HCT116 (cell line): ENCODE measurements around the gene EME1. TPM values are rescaled to one million over a fixed set of nuclear protein-coding genes. Genes with fewer than 3 reads are reported as not detected.

Experiments used
- ATAC-seq: fragments of 200-7000 bp; cut with Tn5 transposase; 2 replicates; pipeline ENCODE4 v1.9.1; 2020; ENCODE audit warnings: mild to moderate bottlenecking, moderate library complexity
- BruUV-seq: library from RNA; stranded (reverse); fragments of 400-500 nt; replicated peaks from 2 replicates; lab custom pipeline; 2021; lab: Mats Ljungman, UMichigan
- CTCF ChIA-PET: fragments of 300-600 bp; sonication (Branson Sonifier 250); formaldehyde crosslinking; loops from one replicate; lab custom pipeline; 2021; ENCODE audit warnings: antibody characterized with exemption; lab: Charles Lee
- POLR2A ChIA-PET: fragments of 300-600, 350-600 bp; sonication (Branson Sonifier 250); formaldehyde crosslinking; loops from one replicate; lab custom pipeline; 2021; ENCODE audit warnings: antibody characterized with exemption; lab: Charles Lee
- RAD21 ChIA-PET, 2 experiments: fragments of 300-600 bp; sonication (Branson Sonifier 250); formaldehyde crosslinking; loops; one replicate each; lab custom pipeline; 2023; ENCODE audit warnings: low total read pairs in 2 of 2; ENCODE audit not compliant: uncharacterized antibody in 2 of 2, unreplicated experiment in 2 of 2, low non-redundant PET in 1 of 2; lab: Charles Lee
- DNase-seq: peaks from one replicate; pipeline ENCODE4 v3.0.0-alpha.2; 2010; ENCODE audit warnings: low read depth, low spot score
- H2AFZ ChIP-seq: fragments of 200-600 bp; shearing (Covaris generic), sonication (generic); 2 replicates; pipeline ENCODE4 v1.6.1; 2017; ENCODE audit warnings: low read depth, mixed run types, mixed read lengths, antibody characterized with exemption, low read length; ENCODE audit not compliant: poor library complexity, severe bottlenecking
- H3K27ac ChIP-seq: 2 replicates; pipeline ENCODE4 v1.5.1; 2012; ENCODE audit warnings: low read depth, low read length
- H3K27me3 ChIP-seq: fragments of 200-600 bp; sonication (generic); 2 replicates; pipeline ENCODE4 v1.6.1; 2016; ENCODE audit warnings: mixed run types, low read length, mixed read lengths; ENCODE audit not compliant: insufficient read depth
- H3K36me3 ChIP-seq, 2 experiments: fragments of 200-500 bp in 1 of 2; fragments of 200-600 bp in 1 of 2; sonication (Bioruptor generic) in 1 of 2; sonication (generic) in 1 of 2; 2 replicates each; pipeline versions ENCODE4 v1.5.1 to v1.6.1; 2014 to 2016; ENCODE audit warnings: low read length in 2 of 2, inconsistent platforms in 1 of 2, mixed read lengths in 1 of 2, mixed run types in 1 of 2; ENCODE audit not compliant: insufficient read depth in 2 of 2, control insufficient read depth in 1 of 2
- H3K4me1 ChIP-seq, 2 experiments: fragments of 200-600 bp in 1 of 2; sonication (generic) in 1 of 2; 2 replicates each; pipeline versions ENCODE4 v1.5.1 to v1.6.1; 2012 to 2017; ENCODE audit warnings: low read length in 2 of 2, inconsistent platforms in 1 of 2, mild to moderate bottlenecking in 1 of 2, mixed read lengths in 1 of 2, mixed run types in 1 of 2, moderate library complexity in 1 of 2; ENCODE audit not compliant: insufficient read depth in 2 of 2, control insufficient read depth in 1 of 2
- H3K4me2 ChIP-seq: fragments of 200-600 bp; sonication (generic); 2 replicates; pipeline ENCODE4 v1.6.1; 2017; ENCODE audit warnings: mixed run types, low read length, mixed read lengths
- H3K4me3 ChIP-seq, 2 experiments: fragments of 200-600 bp in 1 of 2; sonication (generic) in 1 of 2; replicated peaks in 1 of 2; 2 replicates each; pipeline ENCODE4 v1.5.1; 2011 to 2016; ENCODE audit warnings: low read length in 2 of 2, control low read depth in 1 of 2, low read depth in 1 of 2, mild to moderate bottlenecking in 1 of 2, mixed read lengths in 1 of 2, mixed run types in 1 of 2
- H3K79me2 ChIP-seq: fragments of 200-600 bp; sonication (generic); 2 replicates; pipeline ENCODE4 v1.6.1; 2017; ENCODE audit warnings: mild to moderate bottlenecking, mixed run types, low read length, moderate library complexity, mixed read lengths; ENCODE audit not compliant: insufficient read depth
- H3K9ac ChIP-seq: fragments of 200-600 bp; sonication (generic); 2 replicates; pipeline ENCODE4 v1.6.1; 2016; ENCODE audit warnings: low read length, mixed read lengths
- H3K9me2 ChIP-seq: fragments of 200-600 bp; sonication (generic), shearing (Covaris generic); 2 replicates; pipeline ENCODE4 v1.6.1; 2017; ENCODE audit warnings: mixed run types, mild to moderate bottlenecking, moderate library complexity; ENCODE audit not compliant: insufficient read depth
- H3K9me3 ChIP-seq, 2 experiments: fragments of 200-500 bp in 1 of 2; fragments of 200-600 bp in 1 of 2; sonication (Bioruptor generic) in 1 of 2; sonication (generic) in 1 of 2; 2 replicates each; pipeline ENCODE4 v1.6.1; 2014 to 2017; ENCODE audit warnings: low read length in 2 of 2, mixed read lengths in 2 of 2, inconsistent platforms in 1 of 2, low read depth in 1 of 2, mild to moderate bottlenecking in 1 of 2, mixed run types in 1 of 2, moderate library complexity in 1 of 2; ENCODE audit not compliant: control insufficient read depth in 1 of 2, insufficient read depth in 1 of 2
- H4K20me1 ChIP-seq: fragments of 200-600 bp; sonication (generic), shearing (Covaris generic); 2 replicates; pipeline ENCODE4 v1.6.1; 2017; ENCODE audit warnings: mixed run types, mild to moderate bottlenecking, moderate library complexity; ENCODE audit not compliant: insufficient read depth
- CBX3 ChIP-seq: IDR thresholded peaks from 2 replicates; pipeline ENCODE4 v1.6.1; 2012; ENCODE audit warnings: low read depth
- CEBPB ChIP-seq: IDR thresholded peaks from 2 replicates; pipeline ENCODE4 v1.6.1; 2012; ENCODE audit warnings: low read depth
- EGR1 ChIP-seq: IDR thresholded peaks from 2 replicates; pipeline ENCODE4 v1.6.1; 2012; ENCODE audit warnings: low read depth
- ELF1 ChIP-seq: IDR thresholded peaks from 2 replicates; pipeline ENCODE4 v1.6.1; 2012; ENCODE audit warnings: low read depth, borderline replicate concordance
- EZH2 ChIP-seq: fragments of 200-600 bp; sonication (generic); IDR thresholded peaks from 2 replicates; pipeline ENCODE4 v1.6.1; 2017; ENCODE audit warnings: antibody characterized with exemption, mixed run types
- EZH2phosphoT487 ChIP-seq: fragments of 200-600 bp; IDR thresholded peaks from 2 replicates; pipeline ENCODE4 v1.6.1; 2018; ENCODE audit warnings: antibody characterized with exemption, borderline replicate concordance
- FOSL1 ChIP-seq: IDR thresholded peaks from 2 replicates; pipeline ENCODE4 v1.6.1; 2012; ENCODE audit warnings: low read depth
- JUND ChIP-seq: IDR thresholded peaks from 2 replicates; pipeline ENCODE4 v1.6.1; 2012
- POLR2A ChIP-seq: IDR thresholded peaks from 2 replicates; pipeline ENCODE4 v1.7.0; 2011; ENCODE audit warnings: borderline replicate concordance; ENCODE audit not compliant: insufficient read depth, insufficient read length; ENCODE audit errors: extremely low read depth
- POLR2AphosphoS5 ChIP-seq: IDR thresholded peaks from 2 replicates; pipeline ENCODE4 v1.6.1; 2011; ENCODE audit warnings: mild to moderate bottlenecking, low read depth, low read length, moderate library complexity
- REST ChIP-seq: IDR thresholded peaks from 2 replicates; pipeline ENCODE4 v1.6.1; 2012; ENCODE audit warnings: low read depth
- SP1 ChIP-seq: IDR thresholded peaks from 2 replicates; pipeline ENCODE4 v1.6.1; 2012; ENCODE audit warnings: low read depth
- SRF ChIP-seq: IDR thresholded peaks from 2 replicates; pipeline ENCODE4 v1.6.1; 2012; ENCODE audit warnings: low read depth
- YY1 ChIP-seq: IDR thresholded peaks from 2 replicates; pipeline ENCODE4 v1.6.1; 2011; ENCODE audit warnings: low read length, low read depth, moderate library complexity, mild to moderate bottlenecking; ENCODE audit not compliant: insufficient replicate concordance; ENCODE audit errors: extremely low read depth
- ZBTB33 ChIP-seq: IDR thresholded peaks from 2 replicates; pipeline ENCODE4 v1.6.1; 2011; ENCODE audit warnings: mild to moderate bottlenecking, low read length, moderate library complexity; ENCODE audit not compliant: insufficient replicate concordance; ENCODE audit errors: extremely low read depth
- ZFX ChIP-seq: fragments of 450-650 bp; IDR thresholded peaks from 2 replicates; pipeline ENCODE4 v1.6.1; 2017
- ZNF274 ChIP-seq: fragments of 200-500 bp; sonication (Bioruptor generic); IDR thresholded peaks from 2 replicates; pipeline ENCODE4 v1.6.1; 2014; ENCODE audit warnings: mild to moderate bottlenecking, low read depth, low read length, inconsistent platforms
- intact Hi-C: fragments of 100-400 bp; cut with micrococcal nuclease; formaldehyde crosslinking; loops from 2 replicates; pipeline ENCODE4 v1.10.0; 2022
- total RNA-seq: library from RNA; stranded (reverse); gene quantifications from one replicate; pipeline ENCODE4 v1.2.1, GENCODE V29; 2021; ENCODE audit not compliant: unreplicated experiment
- TF ChIP-seq, protein P1 (sequence below): IDR thresholded peaks from 2 replicates; pipeline ENCODE4 v1.6.1; 2012

Gene EME1
- total RNA-seq, 1 experiment from 2014 or later: 31.8 TPM

- ATAC-seq (no peak), DNase-seq (no peak)
- Histone ChIP-seq H3K4me3 (no peak overlapping the region), H3K4me1 (no peaks in the 10 kb centered on the region), H3K9me3 (no peaks in the 10 kb centered on the region), H2AFZ (no peak overlapping the region), H3K79me2 (no peaks in the 10 kb centered on the region), H3K9me2 (no peaks in the 10 kb centered on the region), H3K27me3 (no peaks in the 10 kb centered on the region), H3K9ac (no peak overlapping the region), H3K4me2 (no peak overlapping the region), H3K27ac (no peak overlapping the region), H3K36me3 (no peaks in the 10 kb centered on the region), H4K20me1 (no peaks in the 10 kb centered on the region)
- intact Hi-C loops: no loop called here
- TF ChIP-seq ZFX: no peak
- no peak for TF ChIP-seq ZBTB33
- TF ChIP-seq, protein P1, sequence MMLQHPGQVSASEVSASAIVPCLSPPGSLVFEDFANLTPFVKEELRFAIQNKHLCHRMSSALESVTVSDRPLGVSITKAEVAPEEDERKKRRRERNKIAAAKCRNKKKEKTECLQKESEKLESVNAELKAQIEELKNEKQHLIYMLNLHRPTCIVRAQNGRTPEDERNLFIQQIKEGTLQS: no peak
- TF ChIP-seq SP1: no peak
- no peak for TF ChIP-seq EZH2
- TF ChIP-seq CEBPB: no peak
- TF ChIP-seq ELF1: no peak
- TF ChIP-seq REST: no peak
- TF ChIP-seq FOSL1: no peak
- no peak for TF ChIP-seq POLR2A
- TF ChIP-seq CBX3: no peak
- TF ChIP-seq JUND: no peak
- no peak for TF ChIP-seq EZH2phosphoT487
- TF ChIP-seq YY1: no peak
- no peak for TF ChIP-seq SRF
- no peak for TF ChIP-seq EGR1
- no peak for TF ChIP-seq POLR2AphosphoS5
- TF ChIP-seq ZNF274: no peak
- POLR2A ChIA-PET: no interaction called here
- CTCF ChIA-PET: interaction anchor here (2.1 kb wide), 1 partner anchor 11 kb away, joined by 16 read pairs; the partner anchor contains the start of gene LRRC59
- RAD21 ChIA-PET: no interaction called here
- BruUV-seq: no TSS peak
These were observed 34.9 kb downstream of the EME1 start for GRCh38 chr17:50407921-50408320.
